GM12801 (cell line): ENCODE data around the gene CNTN4.

Experiments used
- CTCF ChIP-seq: IDR thresholded peaks from one replicate; pipeline ENCODE4 v1.5.1; 2011; ENCODE audit warnings: control low read depth; ENCODE audit not compliant: insufficient read length; ENCODE audit errors: extremely low read depth

CNTN4 gene

GRCh38 chr3:2656806-2657777 lies 558.4 kb downstream of the CNTN4 start:
- no peak for TF ChIP-seq CTCF

- no peak for TF ChIP-seq CTCF
These were observed 559.3 kb downstream of the CNTN4 start for GRCh38 chr3:2657971-2658370.

- no peak for TF ChIP-seq CTCF
These were observed 561.2 kb downstream of the CNTN4 start for GRCh38 chr3:2659896-2660295.

- no peak for TF ChIP-seq CTCF
These were observed 562.4 kb downstream of the CNTN4 start for GRCh38 chr3:2661078-2661477.

GRCh38 chr3:2677501-2677900 lies 578.8 kb downstream of the CNTN4 start:
- no peak for TF ChIP-seq CTCF

- TF ChIP-seq CTCF = no peak
These were observed 581.6 kb downstream of the CNTN4 start for GRCh38 chr3:2680236-2680635.

GRCh38 chr3:2684046-2684445 lies 585.4 kb downstream of the CNTN4 start:
- TF ChIP-seq CTCF = no peak
